HG03159 (cell line): ENCODE results near the gene MAN1C1.
"Not testable (repeated sequence)": the region's sequence is repeated elsewhere in the genome, so short reads cannot be mapped to it uniquely, and the experiment has no call there.

Experiments used
- ATAC-seq: cut with Tn5 transposase; IDR thresholded peaks from one replicate; pipeline ENCODE4 v1.9.1; 2021; ENCODE audit warnings: mild to moderate bottlenecking, moderate library complexity; ENCODE audit not compliant: unreplicated experiment

MAN1C1 gene

DNA sequence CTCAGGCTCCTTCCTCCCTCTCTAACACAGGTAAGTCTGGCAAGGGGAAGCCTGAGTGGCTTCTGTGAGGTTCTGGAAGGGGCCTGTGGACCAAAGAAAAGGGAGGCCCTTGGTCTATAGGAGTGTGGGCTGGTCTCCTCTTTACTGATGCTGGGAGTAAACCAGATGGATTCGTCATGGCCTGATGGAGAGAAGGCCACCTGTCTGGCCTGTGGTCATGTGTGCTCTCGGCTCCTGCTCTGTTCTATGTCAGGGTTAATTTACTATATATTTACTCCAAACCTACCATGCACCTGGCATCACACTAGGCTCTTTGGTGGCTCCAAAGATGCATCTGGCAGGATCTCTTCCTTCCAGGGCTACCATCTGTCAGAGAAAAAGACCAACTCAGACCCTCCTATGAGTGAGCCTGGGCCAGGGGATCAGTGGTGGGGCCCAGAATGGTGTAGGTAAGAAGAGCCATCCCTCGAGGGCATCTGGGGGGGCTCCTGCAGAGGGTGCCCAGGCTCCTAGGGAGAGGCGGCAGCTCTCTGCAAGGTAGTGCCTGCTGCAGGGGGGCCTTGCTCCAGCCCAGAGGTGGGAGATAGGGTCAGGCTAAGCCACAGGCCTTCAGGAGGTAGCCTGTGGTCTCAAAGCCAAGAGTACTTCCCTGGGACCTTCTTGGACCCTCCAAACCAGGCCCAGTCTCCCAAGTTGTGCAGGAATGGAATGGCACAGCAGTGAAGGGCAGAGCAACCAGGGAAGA lies 115.2 kb downstream of the MAN1C1 start:
- ATAC-seq, result no peak

DNA sequence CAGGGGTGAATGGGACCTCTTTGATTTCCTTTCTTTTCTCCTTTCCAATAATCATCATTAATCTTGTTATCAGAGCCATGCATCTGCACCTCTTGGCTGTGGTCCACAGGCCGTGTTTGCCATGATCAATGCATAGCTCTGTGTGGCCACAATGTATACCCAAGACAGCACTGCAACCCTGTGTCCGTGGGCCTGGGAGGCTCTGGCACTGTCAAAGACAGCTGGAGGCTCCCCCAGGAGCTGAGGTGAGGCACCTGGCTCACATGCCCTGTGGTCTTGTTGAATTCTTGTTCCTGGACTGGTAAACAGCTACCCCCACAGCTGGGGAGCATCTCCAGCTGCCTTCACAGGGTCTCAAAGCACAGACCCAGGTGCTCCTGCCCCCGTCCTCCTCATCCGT lies 116.2 kb downstream of the MAN1C1 start:
- no peak for ATAC-seq

DNA sequence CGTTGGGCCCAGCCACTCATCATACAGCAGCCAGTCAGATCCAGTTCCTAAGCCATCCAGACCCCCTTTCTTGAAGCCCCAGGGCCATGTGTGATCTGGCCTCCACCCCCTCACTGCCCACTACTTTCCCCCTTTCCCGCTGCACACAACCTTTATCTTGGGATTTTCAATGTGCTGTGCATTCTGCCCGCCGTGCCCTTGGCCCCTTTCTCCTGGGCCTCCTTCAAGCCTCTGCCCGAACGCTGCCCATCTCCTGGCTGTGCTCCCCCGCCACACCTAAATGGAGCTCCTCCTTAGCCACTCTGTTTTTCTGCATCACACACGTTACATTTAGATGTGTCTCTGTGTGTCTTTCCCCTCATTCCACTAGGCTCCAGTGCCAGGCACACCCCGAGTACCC lies 116.7 kb downstream of the MAN1C1 start:
- no peak for ATAC-seq

DNA sequence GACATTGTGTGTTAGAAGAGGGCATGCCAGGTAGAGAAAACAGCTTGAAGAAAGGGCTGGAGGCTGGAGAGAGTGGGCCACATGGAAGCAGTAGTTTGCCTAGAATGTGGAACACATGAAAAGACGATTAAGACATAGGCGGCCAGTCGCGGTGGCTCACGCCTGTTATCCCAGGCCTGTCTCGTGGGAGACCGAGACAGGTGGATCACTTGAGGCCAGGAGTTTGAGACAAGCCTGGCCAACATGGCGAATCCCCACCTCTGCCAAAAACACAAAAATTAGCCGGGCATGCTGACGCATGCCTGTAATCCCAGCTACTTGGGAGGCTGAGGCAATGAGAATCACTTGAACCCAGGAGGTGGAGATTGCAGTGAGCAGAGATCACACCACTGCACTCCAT lies 118.4 kb downstream of the MAN1C1 start:
- ATAC-seq, result not testable (repeated sequence)

DNA sequence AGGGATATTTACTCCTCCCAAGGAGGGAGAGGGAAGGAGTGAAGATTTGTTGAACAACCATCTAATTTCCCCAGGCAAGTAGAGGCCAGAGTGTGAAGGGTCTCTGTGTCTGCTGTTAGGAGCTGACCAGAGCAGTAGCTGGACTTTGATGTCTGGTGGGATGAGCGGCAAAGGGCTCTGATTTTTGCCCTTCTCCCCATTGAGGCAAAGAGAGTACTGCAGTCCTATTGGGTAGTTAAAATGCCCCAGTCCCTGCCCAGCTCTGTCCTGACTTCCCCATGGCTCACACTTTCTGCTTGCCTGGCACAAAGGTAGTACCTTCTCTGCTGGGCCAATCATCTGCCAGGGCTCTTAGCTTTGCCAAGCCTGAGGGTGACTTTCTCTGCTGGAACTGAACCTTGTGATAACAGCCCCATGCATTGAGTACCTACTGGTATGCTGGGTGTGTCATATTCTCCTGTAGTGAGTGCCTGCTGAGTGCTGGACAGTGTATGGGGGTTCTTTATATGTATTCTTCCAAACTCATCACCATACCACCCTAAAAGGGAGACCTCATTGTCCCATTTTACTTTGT lies 119.5 kb downstream of the MAN1C1 start:
- ATAC-seq, result no peak

DNA sequence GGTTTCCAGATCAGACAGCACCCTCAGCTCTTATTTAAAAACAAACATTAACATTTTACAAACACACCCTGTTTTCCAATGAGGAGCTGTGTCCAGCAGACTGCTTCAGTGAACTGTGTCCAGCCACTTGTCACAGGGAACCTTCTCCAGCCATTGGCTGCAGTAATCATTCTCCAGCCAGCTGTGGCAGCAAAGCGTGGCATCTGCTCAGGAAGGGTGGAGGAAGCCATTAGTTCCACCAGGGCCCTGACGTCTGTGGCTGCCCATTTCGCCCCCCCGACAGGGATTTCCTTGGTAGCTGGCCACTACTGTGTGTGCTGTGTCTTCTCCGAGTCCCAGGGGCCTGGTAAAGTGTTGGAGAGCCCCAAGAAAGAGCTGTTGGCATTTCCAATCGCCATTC lies 120.5 kb downstream of the MAN1C1 start:
- no peak for ATAC-seq

DNA sequence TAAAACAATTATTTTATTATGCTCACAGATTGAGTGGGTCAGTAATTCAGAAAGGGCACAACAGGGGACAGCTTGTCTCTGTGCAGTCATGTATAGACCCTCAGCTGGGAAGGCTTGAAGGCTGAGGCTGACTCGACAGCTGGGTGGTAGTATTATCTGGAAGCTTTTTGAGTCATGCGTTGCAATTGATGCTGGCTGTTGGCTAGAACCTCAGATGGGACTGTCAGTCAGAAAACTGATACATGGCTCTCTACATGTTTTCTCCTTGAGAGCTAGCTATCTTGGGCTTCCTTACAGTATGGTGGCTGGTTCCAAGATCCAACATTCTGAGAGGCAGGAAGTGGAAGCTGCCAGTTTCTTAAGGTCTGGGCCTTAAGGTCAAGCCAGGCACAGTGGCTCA lies 121.9 kb downstream of the MAN1C1 start:
- no peak for ATAC-seq

DNA sequence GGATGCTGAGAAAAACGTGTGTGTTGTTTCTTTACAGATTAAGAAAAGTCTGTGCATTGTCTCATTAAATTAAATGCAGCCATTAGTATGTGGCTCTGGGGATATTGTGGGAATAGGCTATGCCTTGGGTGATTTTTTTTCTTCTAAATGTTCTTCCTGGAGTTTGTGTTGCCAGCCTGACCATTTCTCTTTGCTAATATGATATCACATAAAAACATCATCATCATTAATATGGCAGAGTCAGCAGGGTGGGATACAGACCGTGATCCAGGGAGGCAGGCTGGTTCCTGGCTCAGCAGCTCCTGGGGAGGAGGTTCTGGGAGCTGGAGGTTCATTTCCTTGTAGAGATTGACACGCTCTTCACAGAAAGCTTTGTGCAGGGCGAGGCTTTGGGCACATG lies 122.8 kb downstream of the MAN1C1 start:
- ATAC-seq, result no peak

DNA sequence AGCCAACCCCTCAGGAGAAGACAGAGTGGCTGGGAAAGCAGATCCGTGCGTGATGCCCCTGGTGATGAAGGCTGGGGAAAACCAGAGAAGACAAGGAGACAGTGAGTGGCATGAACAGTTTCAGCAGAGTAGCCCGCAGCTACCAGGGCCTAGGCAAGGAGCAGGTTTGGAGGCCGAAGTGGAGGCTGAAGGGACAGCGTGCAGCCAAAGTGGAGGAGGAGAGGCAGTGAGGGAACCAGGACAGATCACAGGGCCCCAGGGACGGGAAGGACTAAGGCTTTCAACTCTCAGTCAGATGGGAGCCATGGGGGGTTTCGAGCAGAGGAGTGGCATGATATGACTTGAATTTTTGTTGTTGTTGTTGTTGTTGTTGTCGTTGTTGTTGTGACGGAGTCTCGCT lies 123.5 kb downstream of the MAN1C1 start:
- no peak for ATAC-seq

DNA sequence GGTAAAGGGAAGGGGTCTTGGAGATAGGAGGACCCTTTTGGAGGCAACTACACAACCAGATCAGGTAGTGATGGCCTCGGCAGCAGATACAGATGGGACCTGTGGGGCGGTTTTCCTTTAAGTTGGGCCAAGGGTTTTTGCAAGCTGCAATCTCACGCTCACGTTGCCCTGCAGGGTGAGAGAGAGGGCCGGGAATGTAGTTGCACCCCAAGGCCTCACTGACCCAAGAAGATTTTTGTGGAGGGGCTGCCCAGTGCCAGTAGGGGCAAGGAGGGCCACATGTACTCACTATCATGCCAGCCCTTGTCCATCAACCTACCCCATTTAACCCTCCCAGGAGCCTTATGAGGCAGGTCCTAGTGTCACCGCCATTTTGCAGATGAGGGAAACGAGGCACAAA lies 125.7 kb downstream of the MAN1C1 start:
- ATAC-seq, result no peak

DNA sequence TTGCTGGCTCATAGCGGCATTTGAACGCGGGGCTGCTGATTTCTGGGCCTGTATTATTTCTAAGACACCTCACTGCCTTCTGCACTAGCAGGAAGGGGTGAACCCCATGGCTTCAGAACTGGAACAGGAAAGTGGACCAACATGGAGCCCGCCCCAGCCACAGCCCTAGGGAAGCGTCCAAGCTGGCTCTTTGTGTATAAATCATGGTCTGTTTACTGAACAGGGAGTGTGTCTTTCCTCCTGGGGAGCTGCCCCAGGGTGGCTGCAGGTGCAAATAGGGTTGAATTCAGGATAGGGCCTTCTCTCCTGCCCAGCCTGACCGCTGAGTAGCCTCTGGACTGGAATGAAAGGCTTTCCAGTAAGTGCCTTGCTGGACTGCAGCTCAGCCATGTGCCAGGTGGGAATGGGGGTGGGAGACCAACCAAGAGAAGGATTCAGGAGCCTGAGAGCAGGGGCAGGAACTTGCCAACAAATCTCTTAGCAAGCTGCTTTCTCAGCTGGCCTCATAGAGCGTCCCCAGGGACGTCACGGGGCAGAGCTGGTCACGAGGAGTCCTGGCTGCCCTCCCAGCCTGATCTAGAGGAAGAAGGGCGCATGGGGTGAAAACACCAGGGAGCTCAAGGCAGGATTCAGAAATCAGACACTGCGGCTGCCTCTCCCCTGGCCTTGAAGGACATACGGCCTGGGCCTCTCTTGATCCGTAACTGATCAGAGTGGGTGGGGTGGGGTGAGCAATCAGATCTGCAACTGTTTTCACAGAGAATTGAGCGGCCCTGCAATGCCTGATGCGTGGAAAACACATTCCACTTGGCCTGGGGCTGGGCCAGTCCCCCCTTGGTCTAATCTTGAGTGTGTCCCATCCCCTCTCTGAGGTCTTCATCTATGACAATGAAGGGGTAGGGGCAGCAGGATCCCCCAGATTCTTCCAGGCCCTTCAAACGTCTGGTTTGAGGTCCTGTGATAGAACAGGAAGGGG lies 126.9 kb downstream of the MAN1C1 start:
- ATAC-seq, result no peak

DNA sequence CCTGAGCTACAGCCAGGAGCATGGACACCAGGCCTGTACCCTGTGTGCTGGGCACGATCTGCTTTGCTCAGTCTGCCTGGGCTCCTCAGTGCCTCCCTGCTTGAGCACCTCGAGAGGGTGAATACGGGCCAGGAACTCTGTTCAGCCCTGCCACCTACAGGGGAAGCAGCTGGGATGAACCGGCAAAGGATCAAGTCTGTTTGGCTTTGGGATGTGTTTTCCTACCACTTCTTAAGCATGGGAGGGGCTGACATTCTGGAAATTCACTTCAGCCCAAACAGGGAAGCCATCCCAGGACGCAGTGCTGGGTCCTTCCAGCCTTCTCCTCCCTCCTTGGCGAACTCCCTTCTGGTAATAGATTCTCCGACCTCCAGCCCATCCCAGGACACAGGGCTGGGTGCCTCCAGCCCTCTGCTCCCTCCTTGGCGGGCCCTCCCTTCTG lies 127.6 kb downstream of the MAN1C1 start:
- no peak for ATAC-seq

DNA sequence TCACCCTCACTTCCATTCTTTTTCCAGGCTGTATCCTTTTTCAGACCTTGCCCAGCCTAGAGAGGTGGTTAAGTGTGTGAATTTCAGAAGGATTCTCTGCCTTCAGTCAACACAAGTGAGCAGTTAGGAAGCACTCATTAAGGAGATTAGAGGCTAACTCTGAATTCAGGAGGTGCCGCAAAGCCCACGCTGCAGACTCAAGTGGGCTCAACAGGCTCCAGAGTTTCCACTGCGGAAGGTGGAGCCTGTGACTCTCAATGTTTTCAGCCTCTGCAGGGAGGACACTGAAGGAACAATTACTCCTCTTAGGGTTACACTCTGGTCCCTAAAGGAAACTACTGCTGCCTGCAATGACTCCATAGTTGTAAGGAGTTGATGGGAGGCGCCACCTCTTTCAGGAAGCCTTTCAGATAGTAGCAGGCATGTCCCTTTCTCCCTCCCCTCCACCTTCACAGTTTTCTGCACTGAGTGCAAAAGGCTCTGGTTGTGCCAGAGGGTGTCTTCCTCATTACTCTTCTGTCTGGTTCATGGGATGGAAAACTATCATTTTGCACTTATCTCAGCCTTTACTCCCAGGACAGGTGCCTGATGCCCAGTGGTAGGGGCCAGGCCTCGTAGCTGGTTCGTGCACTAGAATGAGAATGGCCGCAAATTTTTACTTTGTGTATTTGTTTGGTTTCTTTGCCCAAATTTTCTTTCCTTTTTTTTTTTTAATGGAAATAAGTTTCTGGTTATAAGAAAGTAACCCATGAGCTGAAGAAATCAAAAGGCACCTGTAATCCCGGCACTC lies 128.2 kb downstream of the MAN1C1 start:
- ATAC-seq, result no peak

DNA sequence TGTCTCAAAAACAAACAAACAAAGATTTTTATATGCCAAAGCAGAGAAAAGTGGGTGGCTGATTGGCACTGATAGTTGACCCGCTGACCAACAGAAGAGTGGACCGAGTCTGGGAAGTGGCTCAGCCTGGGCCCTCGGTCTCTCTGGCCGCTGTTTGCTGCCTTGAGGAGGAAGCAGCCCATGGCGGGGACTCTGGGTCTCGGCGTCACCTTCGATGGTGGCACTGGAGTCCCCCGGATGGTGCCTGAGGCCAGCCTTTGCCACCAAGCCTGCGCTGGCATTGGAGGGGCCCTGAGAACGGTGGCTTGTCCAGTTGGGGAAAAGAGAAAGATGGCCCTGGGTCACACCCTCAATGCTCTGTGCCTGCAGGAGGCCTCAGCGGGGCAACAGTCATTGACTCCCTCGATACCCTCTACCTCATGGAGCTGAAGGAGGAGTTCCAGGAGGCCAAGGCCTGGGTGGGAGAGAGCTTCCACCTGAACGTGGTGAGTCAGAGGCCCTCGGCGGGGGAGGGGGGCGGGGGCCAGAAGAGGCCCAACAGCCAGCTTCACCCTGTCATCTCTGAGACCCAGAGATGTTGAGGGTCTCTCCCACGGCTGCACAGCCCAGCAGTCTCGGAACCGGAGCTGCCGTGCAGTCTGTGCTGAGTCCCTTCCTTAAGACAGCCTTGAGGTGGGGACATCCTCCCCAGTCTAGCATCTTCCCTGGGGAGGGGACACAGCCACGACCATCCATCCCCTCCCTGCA lies 129.9 kb downstream of the MAN1C1 start:
- ATAC-seq, result no peak

DNA sequence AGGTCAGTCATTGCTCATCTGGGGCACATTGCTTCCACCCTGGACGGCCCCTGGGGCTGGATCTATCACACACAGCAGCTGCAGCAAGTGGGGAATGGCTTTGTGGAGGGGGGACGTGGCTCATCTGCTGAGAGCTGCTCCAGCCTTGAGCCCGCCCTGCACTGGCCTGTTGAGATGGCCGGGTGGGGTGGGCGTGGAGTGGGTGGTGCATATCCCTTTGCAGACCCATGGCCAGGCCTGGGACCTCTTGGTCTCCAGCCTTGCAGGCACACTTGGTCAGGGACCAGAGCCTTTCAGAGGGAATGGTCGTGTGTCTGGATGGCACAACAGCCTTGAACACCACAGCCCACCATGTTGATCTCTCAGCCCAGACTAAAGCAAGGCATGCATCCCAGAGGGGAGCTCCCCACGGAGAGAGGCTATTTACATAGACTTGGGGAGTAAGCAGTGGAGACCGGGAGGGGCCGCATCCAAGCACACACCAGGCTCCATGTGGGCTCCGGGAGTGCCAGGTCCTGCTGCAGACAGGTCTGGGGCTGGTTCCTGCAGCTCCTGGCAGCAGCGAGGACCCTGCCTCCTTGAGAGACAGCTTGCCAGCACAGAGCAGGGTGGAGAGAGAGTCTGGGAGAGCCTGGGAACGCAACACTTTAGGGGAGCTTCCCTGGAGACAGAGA lies 130.6 kb downstream of the MAN1C1 start:
- no peak for ATAC-seq

DNA sequence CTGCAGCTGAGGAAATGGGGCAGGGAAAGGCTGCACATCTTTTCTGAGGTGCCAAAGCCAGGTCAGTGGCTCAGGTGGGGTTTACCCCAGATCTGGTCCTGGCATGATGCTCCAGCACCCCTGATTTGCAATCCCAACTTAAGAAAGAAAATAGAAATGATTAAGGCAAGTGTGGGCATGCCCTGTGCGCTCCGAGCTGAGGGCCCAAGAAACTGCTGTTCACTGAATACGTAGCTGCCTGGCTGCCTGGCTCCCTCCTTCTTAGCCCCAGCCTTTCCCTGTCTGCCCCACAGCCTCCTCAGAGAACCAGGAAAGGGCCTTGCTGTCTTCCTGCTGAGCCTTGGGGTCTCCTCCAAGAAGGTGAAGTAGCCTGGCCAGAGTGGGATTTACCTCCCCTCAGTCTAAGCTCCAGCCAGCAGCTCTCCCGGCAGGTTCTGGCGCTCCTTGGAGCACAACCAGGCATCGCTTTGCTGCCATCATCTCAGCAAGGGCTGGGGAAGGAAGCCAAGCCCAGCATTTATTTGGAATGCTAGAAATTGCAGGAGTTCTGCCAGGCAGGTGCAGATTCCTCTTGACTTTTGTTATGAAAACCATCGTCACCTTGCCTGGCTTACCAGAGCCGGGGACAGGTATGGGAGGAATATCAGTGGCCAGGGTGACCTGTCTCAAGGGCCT lies 132.1 kb downstream of the MAN1C1 start:
- no peak for ATAC-seq

DNA sequence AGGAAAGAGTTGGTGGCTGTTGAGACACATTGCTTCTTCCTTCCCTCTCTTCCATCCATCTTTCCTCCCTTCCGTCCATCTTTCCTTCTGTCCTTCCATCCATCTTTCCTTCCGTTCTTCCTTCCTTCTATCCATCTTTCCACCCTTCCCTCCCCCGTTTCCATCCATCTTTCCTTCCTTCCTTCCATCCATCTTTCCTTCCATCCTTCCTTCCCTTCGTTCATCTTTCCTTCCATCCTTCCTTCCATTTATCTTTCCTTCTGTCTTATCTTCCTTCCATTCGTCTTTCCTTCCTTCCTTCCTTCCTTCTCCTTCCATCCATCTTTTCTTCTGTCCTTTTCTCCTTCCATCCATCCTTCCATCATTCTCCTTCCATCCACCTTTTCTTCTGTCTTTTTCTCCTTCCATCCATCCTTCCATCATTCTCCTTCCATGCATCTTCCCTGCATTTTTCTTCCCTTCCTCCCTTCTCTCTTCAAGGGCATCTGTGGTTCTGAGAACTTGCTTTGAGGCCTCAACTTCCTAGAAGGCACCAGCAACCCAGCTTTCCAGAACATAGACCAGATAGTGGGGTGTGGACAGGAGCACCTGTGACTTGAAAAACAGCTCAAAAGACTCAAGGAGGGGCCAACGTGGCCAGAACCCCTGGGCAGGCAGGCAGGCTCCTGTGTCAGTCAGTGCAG lies 134.5 kb downstream of the MAN1C1 start:
- no peak for ATAC-seq

DNA sequence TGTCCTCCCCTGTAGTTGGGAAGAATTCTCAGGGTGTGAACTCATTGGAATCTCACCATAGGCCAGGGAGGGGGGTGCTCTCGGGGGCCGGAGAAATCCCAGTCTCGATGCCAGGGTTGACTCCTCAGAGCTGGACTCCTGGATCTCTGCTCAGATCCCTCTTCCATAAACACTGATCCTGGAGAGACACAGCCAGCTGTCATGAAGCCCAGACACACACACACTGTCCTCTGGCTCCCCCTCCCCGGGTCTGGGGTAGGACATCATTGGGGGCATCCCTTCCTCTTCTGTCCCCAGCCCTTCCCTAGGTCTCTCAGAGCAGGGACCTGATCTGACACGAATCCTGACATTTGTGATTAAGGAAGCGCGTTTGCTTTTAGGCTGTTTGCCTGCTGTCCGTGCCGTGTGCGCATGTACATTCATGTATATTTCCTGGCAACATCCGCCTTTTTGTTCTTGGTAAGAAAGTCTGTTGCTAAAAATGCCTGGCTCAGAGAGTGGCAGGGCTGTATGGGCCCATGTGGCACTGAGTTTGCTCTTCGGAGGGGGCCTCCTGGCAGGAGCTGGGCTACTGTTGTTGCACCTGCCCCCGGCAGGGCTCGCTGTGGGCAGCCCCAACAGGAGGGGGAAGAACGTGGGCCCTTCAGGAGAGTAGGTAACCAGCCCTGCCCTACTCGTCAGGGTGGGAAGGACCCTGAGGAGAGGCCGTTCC lies 138.0 kb downstream of the MAN1C1 start:
- no peak for ATAC-seq
